LHCN-M2 (cell line): ENCODE measurements around the gene SLC2A4RG. TPM values are rescaled to one million over a fixed set of nuclear protein-coding genes. Genes with fewer than 3 reads are reported as not detected.
"Not testable (repeated sequence)": the region's sequence is repeated elsewhere in the genome, so short reads cannot be mapped to it uniquely, and the experiment has no call there.

Experiments used
- DNase-seq: peaks from one replicate; pipeline ENCODE4 v3.0.0-alpha.2; 2012; ENCODE audit warnings: low read depth
- total RNA-seq: library from RNA; depleted of rRNA; stranded (reverse); fragments of >200 nt; gene quantifications from 2 replicates; pipeline ENCODE4 v1.2.3, GENCODE V29; 2014; rRNA removed

Gene SLC2A4RG
- total RNA-seq, 1 experiment from 2014 or later, result 150 TPM

GRCh38 chr20:63775096-63775978 is 35.8 kb downstream of the SLC2A4RG start:
- no peak for DNase-seq

- DNase-seq, result not testable (repeated sequence)
Measured at GRCh38 chr20:63776875-63777274, 37.3 kb downstream of the SLC2A4RG start.

- DNase-seq, result no peak
Measured at GRCh38 chr20:63777614-63778013, 38.0 kb downstream of the SLC2A4RG start.

GRCh38 chr20:63778034-63778752 is 38.6 kb downstream of the SLC2A4RG start:
- DNase-seq, result peak; percentile 60

DNA sequence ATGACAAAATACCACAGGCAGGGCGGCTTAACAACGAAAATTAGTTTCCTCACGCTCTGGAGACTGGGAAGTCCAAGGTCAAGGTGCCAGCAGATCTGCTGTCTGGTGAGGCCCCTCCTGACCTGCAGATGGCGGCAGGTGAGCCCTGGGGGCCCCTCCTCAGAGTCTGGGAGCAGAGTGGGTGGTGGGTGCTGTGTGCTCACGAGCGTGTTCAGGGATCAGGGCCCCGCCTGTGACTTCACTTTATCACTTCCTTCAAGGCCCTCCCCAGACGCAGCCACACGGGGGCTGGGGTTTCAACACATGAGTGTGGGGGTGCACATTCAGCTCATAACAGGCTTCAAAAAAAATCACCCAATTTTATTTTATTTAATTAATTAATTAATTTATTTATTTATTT is 39.3 kb downstream of the SLC2A4RG start:
- no peak for DNase-seq

- no peak for DNase-seq
Measured at GRCh38 chr20:63781181-63781580, 41.6 kb downstream of the SLC2A4RG start.

- DNase-seq, result no peak
Measured at GRCh38 chr20:63782051-63782471, 42.5 kb downstream of the SLC2A4RG start.

DNA sequence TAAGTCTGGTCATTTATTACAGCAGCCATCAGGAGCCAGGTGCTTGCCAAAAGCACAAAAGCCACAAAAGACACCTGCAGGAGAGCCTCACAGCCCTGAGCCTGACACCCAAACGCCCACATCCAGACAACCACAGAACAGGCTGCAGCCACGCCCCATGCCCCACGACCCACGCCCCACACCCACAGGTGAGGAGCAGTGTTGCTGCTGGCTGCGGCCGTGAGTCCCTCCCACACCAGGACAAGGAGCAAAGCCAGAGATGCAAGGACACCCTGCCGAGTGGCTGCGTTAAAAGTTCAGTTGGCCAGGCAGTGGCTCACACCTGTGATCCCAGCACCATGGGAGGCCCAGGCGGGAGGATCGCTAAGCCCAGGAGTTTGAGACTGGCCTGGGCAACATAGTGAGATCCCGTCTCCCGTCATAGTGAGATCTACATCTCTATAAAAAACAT is 43.0 kb downstream of the SLC2A4RG start:
- DNase-seq, result no peak

DNA sequence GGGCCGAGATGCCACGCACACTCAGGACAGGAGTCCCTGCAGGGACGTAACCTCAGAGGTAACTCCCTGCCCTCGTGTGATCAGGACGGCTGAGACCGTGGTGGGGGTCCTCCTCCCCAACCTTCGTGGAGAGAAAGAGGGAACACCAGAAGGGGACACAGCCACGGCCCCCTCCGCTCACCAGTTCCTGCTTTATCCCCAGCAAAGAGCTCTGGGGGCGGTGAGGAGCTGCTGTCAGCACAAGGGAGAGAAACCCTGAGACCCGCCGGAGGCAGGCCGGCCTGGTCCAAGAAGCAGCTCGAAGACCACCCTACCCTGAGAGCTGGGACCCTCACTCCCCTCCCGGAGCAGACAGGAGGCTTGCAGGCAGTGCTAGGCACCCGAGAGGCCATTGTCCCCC is 44.4 kb downstream of the SLC2A4RG start:
- no peak for DNase-seq

GRCh38 chr20:63785691-63786131 is 46.1 kb downstream of the SLC2A4RG start:
- DNase-seq, result no peak

GRCh38 chr20:63787302-63787701 is 47.7 kb downstream of the SLC2A4RG start:
- no peak for DNase-seq

GRCh38 chr20:63787749-63788148 is 48.2 kb downstream of the SLC2A4RG start:
- DNase-seq, result no peak

GRCh38 chr20:63789836-63790571 is 50.4 kb downstream of the SLC2A4RG start:
- DNase-seq, result no peak

GRCh38 chr20:63790572-63791168 is 51.1 kb downstream of the SLC2A4RG start:
- no peak for DNase-seq

DNA sequence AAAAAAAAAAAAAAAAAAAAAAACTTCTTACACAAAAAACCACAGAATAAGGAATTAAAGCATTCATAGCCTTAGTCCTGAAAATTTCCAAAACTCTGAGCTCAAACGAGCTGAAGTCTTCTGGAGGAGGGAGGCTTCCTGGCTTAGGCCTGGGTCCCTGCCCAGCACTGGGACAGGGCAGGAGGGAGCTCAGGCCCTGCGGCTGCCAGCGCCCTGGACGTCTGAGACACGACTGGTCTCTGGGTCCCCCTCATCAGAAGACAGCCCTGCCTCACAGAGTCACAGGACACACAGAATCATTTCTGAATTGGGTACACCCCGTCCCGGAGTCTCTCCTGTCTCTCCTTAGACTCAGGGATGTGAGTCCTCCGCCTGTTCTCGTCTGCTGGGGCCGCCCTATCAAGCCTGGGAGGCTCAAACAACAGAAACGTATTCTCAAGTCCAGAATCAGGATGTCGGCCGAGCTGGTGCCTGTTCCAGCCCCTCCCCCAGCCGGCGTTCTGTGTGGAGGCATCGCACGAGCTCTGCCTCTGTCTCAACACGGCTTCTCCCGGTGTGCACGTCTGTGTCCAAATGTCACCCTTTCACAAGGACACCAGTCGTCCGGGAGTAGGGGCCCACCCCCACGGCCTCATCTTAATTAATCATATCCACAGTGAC is 52.1 kb downstream of the SLC2A4RG start:
- no peak for DNase-seq

- DNase-seq, result no peak
Measured at GRCh38 chr20:63792866-63793265, 53.3 kb downstream of the SLC2A4RG start.

Other genes starting within 250 kb of the SLC2A4RG start
- gene EEF1A2, start 240.7 kb upstream of the SLC2A4RG start, total RNA-seq, result 0.32 and 0.46 TPM in 2 replicates
- 154 and 194 TPM in 2 replicates for gene PPDPF, start 219.0 kb upstream of the SLC2A4RG start, total RNA-seq
- 0.40 and 0.45 TPM in 2 replicates for gene PTK6, start 202.4 kb upstream of the SLC2A4RG start, total RNA-seq
- gene SRMS, start 192.0 kb upstream of the SLC2A4RG start, total RNA-seq, result not detected in 2 replicates
- gene FNDC11, start 185.6 kb upstream of the SLC2A4RG start, total RNA-seq, result 0.13 and 0.46 TPM in 2 replicates
- 21.0 and 21.9 TPM in 2 replicates for gene HELZ2, start 165.5 kb upstream of the SLC2A4RG start, total RNA-seq
- gene GMEB2, start 112.7 kb upstream of the SLC2A4RG start, total RNA-seq, result 12.7 and 14.9 TPM in 2 replicates
- gene STMN3, start 86.4 kb upstream of the SLC2A4RG start, total RNA-seq, result 39.3 and 49.8 TPM in 2 replicates
- 21.9 and 31.2 TPM in 2 replicates for gene RTEL1, start 81.5 kb upstream of the SLC2A4RG start, total RNA-seq
- gene TNFRSF6B, start 43.1 kb upstream of the SLC2A4RG start, total RNA-seq, result 6.2 and 6.7 TPM in 2 replicates
- 49.4 and 54.8 TPM in 2 replicates for gene ARFRP1, start 31.8 kb upstream of the SLC2A4RG start, total RNA-seq
- 31.5 and 40.1 TPM in 2 replicates for gene ZGPAT, start 31.7 kb upstream of the SLC2A4RG start, total RNA-seq
- 16.2 and 19.1 TPM in 2 replicates for gene LIME1, start 3.1 kb upstream of the SLC2A4RG start, total RNA-seq
- gene ZBTB46, start 91.5 kb downstream of the SLC2A4RG start, total RNA-seq, result 7.6 and 9.1 TPM in 2 replicates
- gene ABHD16B, start 121.7 kb downstream of the SLC2A4RG start, total RNA-seq, result not detected in 2 replicates
- 118 and 119 TPM in 2 replicates for gene TPD52L2, start 125.5 kb downstream of the SLC2A4RG start, total RNA-seq
- 63.2 and 64.1 TPM in 2 replicates for gene DNAJC5, start 155.3 kb downstream of the SLC2A4RG start, total RNA-seq
- 17.4 and 22.8 TPM in 2 replicates for gene UCKL1, start 216.6 kb downstream of the SLC2A4RG start, total RNA-seq
- gene ZNF512B, start 230.2 kb downstream of the SLC2A4RG start, total RNA-seq, result 10.7 and 13.2 TPM in 2 replicates
- 1.2 and 3.1 TPM in 2 replicates for gene SAMD10, start 239.9 kb downstream of the SLC2A4RG start, total RNA-seq
- 50.1 and 60.4 TPM in 2 replicates for gene PRPF6, start 241.4 kb downstream of the SLC2A4RG start, total RNA-seq